Cerebellar nuclear complex (tissue), 1 donor: ENCODE data around the gene EDNRB.
"Not testable (repeated sequence)": the region's sequence is repeated elsewhere in the genome, so short reads cannot be mapped to it uniquely, and the experiment has no call there.

Source experiments
- DNase-seq, 2 experiments: peaks; one replicate each; lab custom pipeline; 2025; lab: John Stamatoyannopoulos, UW

Gene EDNRB

DNA sequence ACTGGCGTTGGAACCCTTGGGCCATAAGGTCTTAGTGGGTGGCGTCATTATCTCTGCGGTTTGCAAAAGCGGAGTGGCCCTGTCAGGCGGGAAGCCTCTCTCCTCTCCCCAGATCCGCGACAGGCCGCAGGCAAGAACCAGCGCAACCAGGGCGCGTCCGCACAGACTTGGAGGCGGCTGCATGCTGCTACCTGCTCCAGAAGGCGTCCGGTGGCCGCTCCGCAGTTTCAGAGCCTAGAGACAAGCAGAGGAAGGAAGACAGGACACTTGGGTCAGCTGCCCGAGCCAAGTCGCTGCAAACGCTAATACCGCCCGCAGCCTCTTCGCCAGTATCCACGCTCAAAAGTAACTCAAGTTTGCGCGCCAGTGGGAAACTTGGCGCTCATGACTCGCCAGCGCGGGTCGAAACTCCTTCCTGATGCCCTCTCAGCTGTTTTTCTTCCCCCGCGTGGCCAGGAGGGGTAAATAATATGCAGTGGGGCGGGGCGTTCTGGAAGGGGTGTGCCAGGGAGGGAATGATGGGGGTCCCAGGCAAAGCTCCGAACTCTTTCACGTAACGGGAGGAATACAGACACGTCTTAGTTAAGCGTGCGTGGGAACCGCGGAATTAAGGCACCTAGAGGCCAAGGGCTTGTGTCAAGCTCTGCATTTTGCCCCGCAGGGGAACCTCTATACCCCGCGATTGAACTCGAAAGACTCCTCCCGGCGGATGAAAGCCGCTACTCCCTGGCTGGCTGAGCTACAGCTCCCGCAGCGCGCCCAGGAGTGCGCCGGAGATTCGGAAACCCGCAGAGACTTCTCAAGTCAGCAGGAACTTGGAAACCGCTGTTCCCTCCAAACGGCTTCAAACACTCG lies at the start of gene EDNRB:
Gene EDNRB (minus strand): TSS at position 441 of the 855 bp plus-strand sequence. CDS start 258 bp downstream, at position 183.
- no peak for DNase-seq

DNA sequence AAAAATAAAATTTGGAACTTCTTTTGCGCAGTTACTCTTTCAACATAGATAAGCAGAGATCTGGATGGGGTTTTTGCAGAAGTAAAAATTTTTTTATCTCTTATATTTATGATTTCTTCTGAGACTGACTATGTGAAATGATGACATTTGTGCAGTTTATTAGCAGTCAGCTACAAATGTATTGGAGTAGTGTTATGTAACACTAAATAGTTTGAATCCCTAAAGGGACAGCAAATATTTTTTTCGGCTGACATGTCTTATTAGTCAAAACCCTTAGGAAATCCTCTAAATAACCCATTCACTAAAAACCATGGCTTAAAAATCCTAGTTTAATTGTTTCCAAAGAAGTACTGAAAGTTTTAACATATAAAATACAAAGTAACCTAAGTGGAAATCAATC lies 48.0 kb upstream of the EDNRB start:
- DNase-seq = no peak

DNA sequence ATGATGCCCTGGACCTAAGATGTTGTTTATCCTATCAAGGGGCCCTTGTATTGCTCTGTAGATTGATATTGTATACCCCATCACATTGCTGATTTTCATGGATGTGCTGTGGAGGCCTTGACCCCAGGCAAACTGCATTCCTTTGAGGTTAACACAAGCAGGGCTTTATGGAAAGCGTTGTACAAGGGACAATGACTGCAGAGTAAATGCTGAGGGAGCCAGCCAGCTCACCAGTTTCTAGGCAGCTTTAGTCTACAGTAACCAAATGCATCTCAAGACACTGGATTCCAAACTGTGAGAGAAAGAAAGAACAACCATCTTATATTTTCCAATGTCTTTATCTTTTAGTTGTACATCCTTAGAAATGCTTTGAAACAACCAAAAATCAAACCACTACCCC lies 34.1 kb upstream of the EDNRB start:
- no peak for DNase-seq

DNA sequence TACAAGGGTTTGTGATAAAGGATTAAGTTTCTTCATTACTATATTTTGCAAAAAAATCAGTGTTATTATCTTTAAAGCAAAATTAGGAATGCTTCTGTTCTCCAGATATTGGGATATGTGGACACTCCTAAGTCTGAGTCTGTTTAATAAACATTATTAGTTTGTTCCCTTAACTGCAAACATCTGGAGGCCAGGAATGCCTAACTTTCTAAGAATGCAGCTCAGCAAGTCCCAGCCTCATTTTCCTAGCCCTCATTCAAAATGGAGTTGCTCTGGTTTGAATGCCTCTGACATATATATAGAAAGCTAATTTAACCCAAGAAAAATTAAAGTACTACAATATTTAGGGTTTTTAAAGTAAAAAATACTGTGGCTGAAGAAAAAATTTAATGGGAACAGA lies 33.6 kb upstream of the EDNRB start:
- DNase-seq = no peak

DNA sequence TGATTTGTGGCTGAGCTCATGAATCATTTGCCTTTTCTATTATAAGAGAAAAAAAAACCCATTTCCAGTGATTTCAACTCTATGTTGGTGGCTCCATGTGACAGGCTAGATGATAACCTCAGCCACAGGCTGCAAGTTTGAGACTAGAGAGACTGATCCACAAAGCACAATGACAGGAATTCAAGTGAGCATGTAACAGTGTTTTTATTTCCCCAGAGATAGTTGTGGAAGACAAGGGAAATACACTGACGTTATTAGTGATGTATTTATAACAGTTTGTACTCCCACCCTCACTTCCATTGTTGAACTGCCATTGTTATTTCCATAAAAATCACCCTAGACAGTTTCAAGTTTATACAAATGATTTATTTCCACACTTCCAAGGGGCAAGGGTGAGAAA lies 27.9 kb upstream of the EDNRB start:
- DNase-seq = no peak

DNA sequence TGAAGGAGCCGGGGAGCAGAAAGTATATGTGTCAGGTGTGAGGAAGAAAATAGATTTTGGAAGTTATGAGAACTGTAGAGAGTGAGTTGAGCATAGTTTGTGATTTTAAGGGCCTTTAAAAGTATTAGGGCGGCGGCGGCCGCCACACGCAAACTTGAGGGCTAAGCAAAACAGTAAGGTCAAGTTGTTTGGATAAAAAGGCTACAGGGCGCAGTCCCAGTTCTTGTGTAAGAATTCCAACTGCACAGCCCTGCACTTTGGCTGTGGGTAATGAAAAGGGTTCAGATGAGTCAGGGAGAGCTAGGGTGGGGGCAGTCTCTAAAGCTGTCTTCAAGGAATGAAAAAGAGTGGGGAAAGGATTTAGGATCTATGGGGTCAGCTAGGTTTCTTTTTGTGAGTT lies 16.4 kb upstream of the EDNRB start:
- not testable (repeated sequence) for DNase-seq

DNA sequence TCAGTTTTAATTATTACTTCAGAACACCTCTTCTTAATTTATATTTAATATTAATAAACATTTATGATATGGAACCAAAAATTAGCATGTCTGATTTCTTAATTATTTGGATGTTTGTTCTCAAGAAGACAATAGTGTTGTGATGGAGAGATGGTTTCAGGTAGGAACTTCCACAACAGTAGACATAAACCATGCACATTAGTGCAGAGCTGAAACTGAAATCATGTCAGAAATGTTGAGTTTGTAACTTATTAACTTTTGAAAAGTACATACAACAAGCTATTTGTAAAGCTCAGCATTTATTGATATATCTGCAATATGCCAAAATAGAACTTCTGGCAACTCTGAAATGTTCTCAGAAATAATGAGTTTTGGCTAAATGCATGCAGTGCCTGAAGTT lies 11.8 kb upstream of the EDNRB start:
- DNase-seq = no peak

DNA sequence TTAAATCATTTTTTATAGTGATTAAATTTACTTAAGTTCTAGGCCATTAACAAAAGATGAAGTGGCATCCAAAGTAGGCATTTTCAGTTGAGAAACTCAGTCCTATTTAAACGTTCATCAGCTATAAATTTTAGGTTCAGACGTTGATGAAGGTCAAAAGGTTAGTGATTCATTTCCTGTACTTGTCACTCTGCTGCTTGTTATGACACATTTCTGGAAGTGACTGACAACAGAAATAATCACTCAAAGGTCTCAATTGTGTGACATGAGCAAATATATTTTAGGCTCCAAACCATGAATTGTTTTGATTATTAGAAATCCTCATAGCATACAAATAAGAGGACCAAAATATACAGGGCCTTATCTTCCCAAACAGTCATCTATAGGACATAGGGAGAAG lies 10.3 kb upstream of the EDNRB start:
- no peak for DNase-seq

DNA sequence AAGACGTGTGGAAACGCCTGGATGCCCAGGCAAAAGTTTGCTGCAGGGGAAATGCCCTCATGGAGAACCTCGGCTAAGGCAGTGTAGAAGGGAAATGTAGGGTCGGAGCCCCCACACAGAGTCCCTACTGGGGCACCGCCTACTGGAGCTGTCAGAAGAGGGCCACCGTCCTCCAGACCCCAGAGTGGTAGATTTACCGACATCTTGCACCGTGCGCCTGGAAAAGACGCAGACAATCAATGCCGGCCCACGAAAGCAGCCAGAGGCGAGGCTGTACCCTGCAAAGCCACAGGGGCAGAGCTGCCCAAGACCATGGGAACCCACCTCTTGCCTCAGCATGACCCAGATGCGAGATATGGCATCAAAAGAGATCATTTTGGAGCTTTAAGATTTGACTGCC lies 7.0 kb upstream of the EDNRB start:
- no peak for DNase-seq

DNA sequence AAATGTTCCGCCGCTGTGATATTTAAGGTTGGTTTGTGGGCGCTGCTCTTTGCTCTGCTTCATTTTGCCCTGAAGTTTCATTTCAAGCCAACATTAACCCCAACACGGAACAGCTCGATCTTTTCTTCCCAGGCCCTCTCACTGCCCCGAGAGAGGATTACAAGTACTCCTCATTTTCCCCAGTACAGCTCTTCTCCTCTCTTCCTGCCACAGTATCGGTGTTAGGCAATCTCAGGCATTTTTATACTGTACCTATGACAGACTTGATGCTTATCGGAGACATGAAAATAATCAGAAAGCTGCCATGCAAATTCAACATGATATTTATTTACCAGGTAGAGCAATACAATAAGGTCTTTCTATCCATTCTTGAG lies 1.3 kb upstream of the EDNRB start:
- DNase-seq = no peak

DNA sequence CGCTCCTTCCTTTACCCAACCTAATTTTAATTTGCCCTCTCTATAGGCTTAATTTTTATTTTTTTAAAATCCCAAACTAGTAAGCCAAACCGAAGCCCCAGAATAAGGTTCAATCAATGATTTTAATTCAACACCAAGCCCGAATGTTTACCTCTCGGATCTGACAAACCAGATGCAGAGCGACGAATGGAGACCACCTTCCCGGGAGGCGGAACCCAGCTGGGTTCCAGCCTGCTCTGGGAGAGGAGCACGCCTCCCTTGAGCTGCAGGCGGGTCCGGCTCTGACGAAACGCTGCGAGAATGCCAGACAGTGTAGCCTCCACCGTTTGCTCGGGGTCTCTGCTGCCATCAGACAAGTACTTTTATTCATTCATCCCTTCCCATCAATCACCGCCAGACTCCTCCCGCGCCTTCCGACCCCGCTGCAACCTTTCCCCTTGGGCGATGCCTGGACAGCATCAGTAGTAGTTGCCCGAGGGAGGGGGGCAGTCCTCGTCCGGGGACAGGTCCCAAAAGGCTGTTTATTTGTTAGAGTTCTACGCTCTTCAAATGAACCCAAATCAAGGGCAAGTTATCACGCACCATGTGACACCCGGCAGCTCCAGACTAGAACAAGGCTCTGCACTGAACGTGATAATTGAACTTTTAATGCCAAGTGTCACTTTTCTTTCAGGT lies 752 bp upstream of the EDNRB start:
- DNase-seq = no peak

DNA sequence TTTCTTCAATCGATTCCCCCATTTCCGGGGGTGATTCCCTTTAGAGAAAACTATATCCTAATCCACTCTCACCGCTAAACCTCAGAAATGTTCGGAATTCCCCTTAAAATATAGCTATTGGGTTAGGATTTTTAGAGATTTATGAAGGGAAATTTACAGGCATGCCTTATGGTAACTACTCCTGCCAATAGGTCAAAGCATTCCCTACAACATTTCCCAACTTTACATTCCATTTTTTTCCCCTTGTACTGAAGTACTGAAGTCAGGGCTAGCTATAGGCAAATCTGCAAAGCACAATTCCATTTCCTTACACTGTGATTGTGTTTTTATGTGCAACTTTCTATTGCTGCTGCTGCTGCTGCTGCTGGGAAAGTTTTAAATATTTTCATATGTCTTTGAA lies 2.1 kb downstream of the EDNRB start:
- DNase-seq = no peak

DNA sequence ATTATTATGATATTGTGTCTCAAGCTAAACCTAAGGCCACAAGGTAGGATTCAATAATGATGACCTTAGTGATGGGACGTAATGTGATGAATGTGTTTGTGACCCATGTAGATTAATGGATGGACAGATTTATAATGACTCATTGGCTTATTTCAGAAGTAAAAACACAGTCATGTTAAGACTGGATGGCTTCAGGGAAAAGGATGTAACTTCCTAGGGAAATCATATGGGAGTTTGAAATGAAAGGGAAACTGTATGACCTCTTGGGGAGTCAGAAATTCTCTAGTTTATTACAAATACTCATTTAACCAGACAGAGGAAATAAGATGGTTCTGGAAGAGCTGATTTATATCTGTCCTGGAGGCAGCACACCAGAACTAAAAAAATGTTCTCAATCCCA lies 2.9 kb downstream of the EDNRB start:
- DNase-seq = no peak

DNA sequence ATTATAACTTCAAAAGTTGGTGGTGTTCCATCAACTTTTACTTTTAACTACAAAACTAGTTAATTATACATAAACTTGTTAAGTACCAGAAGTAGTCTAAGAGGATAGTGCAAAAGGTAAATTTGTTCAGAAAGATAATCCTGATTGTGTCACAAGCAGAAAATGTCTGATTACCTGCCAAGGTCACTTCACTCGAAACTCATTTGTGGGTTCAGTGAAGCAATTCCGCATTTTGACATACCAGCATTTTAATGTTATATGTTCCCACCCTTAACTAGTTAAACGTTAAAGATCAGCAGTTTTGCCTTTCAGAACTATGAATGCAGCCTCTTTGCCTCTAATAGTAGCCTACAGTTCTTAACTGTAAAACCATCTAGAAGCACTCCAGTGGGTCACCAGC lies 5.6 kb downstream of the EDNRB start:
- DNase-seq = no peak

DNA sequence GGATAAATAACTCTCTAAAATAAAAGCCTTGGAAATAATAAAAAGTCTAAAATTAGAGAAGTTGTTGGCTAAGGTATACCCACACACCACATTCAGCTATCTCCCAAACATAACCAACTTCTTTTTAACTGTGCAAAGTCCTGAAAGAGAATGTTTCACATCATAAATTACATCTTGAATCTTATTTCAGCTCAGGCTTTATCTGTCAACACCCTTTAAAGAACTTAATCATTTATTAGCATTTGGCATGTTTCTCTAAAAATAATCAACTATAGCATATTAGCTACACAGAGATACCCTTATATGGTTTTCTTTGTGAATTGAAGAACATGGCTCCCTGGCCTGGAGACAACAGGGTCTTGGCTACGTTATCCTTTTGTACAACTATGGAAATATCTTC lies 6.9 kb downstream of the EDNRB start:
- DNase-seq = no peak

DNA sequence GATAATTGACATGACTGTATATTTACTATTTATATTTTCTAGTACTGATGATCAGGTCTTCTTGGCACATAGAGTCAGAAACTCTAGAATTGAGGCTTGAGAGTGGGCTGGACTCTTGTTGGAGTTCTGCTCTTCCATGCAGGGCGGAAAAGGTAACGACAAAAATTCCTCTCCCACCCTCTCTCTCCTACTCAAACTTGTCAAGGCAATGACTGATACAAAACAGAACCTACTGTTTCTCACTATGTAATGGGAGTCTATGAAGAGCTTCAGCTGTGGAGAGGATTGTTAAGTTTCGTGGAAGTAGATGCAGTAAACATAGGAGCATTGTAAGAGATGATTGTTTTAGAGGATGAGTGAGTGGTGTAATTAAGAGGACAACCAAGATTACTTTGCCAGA lies 8.8 kb downstream of the EDNRB start:
- DNase-seq = no peak

DNA sequence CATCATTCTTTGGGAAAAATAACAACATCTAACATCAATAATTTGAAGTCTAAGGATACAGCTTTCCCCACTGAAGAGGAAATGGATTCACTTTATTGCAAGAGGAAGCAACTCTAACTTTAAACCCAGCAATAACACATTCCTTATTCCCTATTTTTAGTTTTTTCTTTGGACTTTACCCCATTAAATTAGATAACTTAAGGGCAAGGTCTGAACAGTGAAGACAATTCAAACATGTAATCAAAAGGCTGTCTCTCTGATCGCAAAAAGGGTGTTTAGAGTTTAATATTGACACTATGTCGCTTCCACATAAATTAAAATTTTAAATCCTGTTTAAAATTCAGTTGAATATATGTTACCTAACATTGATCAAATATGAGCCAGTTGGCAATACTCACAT lies 10.1 kb downstream of the EDNRB start:
- DNase-seq = no peak

DNA sequence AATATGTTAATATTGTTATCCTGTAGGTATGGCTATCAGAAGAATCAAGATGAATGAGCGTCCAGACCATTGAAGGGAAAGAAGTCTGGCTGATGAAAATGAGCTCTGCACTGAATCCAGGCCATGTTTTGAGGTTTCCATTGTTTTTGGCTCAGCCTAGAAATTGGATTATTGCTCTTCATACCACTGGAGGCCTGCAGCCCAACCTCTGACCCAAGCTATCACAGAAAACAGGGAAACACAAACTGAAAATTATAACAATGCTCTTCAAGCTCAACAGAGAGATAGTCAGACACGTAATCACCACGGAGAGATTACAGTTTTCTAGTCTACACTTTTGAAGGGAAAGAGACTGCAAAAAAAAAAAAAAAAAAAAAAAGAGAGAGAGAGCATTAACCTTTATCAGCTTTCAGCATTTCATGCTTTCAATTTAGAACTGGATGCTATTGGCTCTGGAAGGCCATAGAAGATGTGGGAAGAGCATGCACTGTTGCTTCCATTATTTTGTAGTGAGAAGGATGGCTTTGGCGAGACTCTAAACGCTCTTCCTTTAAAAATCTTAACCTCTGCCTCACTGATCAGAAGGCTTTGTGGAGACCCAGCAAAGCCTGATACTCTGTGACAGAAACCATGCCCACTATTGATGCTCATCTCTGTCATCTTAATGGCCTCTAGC lies 10.8 kb downstream of the EDNRB start:
- DNase-seq = no peak

DNA sequence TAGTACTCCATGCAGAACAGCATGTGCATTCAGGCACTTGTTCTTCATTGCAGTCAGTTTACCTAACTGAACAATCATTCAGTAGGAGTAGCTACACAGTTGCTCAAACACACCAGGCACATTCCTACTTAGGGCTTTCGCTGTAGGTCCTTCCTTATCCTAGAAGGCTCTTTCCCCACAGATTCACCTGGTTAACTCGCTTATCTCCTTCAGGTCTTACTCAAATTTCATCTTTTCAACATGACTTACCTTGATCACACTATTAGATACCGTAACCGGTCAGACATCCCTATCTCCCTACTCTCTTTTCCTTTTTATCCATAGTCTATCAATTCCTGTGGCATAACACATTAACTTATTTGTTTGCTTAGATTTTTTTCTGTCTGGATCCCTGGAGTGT lies 14.6 kb downstream of the EDNRB start:
- DNase-seq = no peak

DNA sequence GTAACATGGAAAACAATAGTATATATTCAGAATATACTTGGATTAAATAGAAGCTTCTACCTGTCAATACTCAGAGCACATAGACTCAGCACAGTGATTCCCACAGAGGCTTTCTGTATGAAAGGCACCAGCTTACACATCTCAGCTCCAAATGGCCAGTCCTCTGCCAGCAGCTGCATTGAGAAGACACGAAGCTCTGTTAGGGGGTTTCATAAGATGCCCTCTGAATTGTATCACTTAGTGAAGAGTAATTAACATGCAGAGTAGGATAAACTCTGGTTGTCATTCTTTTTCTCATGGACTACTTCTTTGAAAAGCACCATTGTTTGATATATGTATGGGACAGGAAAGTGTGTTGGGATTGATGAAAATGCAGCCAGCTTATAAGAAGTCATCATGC lies 15.2 kb downstream of the EDNRB start:
- no peak for DNase-seq

DNA sequence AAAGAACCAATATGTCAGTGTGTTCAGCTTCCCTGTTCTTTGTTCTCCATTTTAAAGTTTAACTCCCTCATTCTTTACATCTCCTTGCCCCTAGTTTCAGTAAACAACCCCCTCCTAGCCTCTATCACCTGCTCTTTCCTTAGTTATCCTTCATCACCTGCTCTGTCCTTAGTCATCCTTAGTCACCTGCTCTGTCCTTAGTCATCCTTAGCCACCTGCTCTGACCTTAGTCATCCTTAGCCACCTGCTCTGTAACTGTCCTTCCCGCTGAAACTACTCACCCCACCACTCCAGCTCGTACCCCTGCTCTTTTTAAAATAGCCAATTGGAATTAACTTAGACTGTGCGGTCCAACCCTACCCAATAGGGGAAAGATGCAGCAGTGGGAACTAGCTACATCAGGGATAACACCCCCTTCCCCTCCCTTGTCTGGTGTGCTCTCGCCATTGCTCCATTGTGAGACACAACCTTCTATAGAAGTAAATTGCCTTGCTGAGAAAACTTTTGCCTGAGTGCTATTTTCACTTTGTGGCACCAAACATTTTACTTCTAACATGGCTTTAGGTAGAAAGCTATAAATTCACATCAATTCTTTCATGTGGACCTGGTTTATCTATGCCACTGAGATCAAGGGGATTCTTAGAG lies 16.2 kb downstream of the EDNRB start:
- DNase-seq = no peak

DNA sequence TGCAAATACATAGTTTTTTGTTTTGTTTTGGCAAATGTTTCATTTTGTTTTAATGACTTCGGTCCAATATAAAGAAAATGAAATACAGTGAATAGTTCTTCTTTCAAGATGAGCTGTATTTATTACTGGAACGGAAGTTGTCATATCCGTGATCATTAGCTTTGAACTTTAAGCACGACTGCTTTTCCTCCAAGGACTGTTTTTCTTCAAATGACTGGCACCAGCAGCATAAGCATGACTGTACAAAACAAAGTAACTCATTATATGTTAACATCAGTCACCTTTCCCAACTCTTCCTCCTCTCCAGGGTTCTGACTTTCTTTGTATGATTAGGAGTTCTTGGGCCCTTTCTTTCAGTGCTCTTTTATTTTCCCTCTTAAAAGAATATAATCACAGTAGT lies 20.5 kb downstream of the EDNRB start:
- no peak for DNase-seq

DNA sequence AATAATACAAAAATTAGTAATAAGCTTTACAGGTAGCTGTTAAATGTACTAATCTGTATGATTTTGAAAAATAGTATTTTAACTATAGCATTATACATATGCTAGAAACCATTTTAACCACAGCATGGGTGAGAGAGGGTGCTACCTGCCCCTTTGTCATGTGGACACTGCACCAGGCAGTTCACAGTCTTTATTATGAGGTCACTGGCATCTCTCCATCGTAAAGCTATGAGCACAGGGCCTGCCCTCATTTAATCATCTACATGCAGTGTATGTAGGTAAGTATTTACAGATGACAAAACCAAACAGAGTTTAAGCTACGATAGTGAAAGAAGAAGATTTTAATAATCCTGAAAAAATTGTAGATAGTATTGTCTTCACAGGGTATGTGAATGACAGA lies 21.7 kb downstream of the EDNRB start:
- DNase-seq = no peak
